ENCODE measurements around the gene FGF21.

The FGF21 gene

GRCh38 chr19:48728911-48729664 lies 26.2 kb upstream of the FGF21 start:
- no peaks in the 10 kb centered on the region for H3K9me2 ChIP-seq (replicated peaks; ENCODE audit: insufficient read depth, low read length)
- no peaks in the 10 kb centered on the region for H3K79me2 ChIP-seq (ENCODE audit: insufficient read depth, low read length)
- no peak overlapping the region for H3K27ac ChIP-seq (ENCODE audit: low read depth, low read length)
- peaks cover 5% of the 10 kb centered on the region; the same call in 1 of the 2 replicates for H3F3A ChIP-seq (ENCODE audit: insufficient read depth)
- H3K36me3 ChIP-seq (ENCODE audit: low read length), result no peaks in the 10 kb centered on the region
- no peaks in the 10 kb centered on the region for H3K9me3 ChIP-seq (ENCODE audit: insufficient read depth, low read length)
- no peak overlapping the region for H2AFZ ChIP-seq (ENCODE audit: low read depth, low read length, severe bottlenecking)
- H3K27me3 ChIP-seq (ENCODE audit: low read length), result no peaks in the 10 kb centered on the region
- TF ChIP-seq EZH2phosphoT487 (conservative IDR thresholded peaks at IDR 0.05; ENCODE audit: low read length), result no peak
- TF ChIP-seq CTCF (IDR thresholded peaks at IDR 0.05; ENCODE audit: insufficient read depth, low read length, poor library complexity, severe bottlenecking), result no peak
- H3K9ac ChIP-seq (ENCODE audit: low read length), result no peak overlapping the region
- no peaks in the 10 kb centered on the region for H4K20me1 ChIP-seq (ENCODE audit: low read depth, low read length)
- H3K4me3 ChIP-seq (ENCODE audit: insufficient read depth, low read length, poor library complexity, severe bottlenecking), result no peak overlapping the region
- H3K4me2 ChIP-seq (ENCODE audit: low read depth, low read length, poor library complexity, severe bottlenecking), result no peak overlapping the region

GRCh38 chr19:48731452-48731851 lies 23.9 kb upstream of the FGF21 start:
- Histone ChIP-seq H3K4me2 (ENCODE audit: low read depth, low read length, poor library complexity, severe bottlenecking) (no peak overlapping the region), H3F3A (ENCODE audit: insufficient read depth) (no peaks in the 10 kb centered on the region), H3K36me3 (ENCODE audit: low read length) (no peaks in the 10 kb centered on the region), H3K4me3 (ENCODE audit: insufficient read depth, low read length, poor library complexity, severe bottlenecking) (no peak overlapping the region), H3K9me3 (ENCODE audit: insufficient read depth, low read length) (no peaks in the 10 kb centered on the region), H3K9me2 (replicated peaks; ENCODE audit: insufficient read depth, low read length) (no peaks in the 10 kb centered on the region), H3K27ac (ENCODE audit: low read depth, low read length) (no peak overlapping the region), H3K9ac (ENCODE audit: low read length) (no peak overlapping the region), H2AFZ (ENCODE audit: low read depth, low read length, severe bottlenecking) (no peak overlapping the region), H3K79me2 (ENCODE audit: insufficient read depth, low read length) (no peaks in the 10 kb centered on the region), H3K27me3 (ENCODE audit: low read length) (no peaks in the 10 kb centered on the region), H4K20me1 (ENCODE audit: low read depth, low read length) (no peaks in the 10 kb centered on the region)
- TF ChIP-seq EZH2phosphoT487 (conservative IDR thresholded peaks at IDR 0.05; ENCODE audit: low read length), result no peak
- no peak for TF ChIP-seq CTCF (IDR thresholded peaks at IDR 0.05; ENCODE audit: insufficient read depth, low read length, poor library complexity, severe bottlenecking)

DNA sequence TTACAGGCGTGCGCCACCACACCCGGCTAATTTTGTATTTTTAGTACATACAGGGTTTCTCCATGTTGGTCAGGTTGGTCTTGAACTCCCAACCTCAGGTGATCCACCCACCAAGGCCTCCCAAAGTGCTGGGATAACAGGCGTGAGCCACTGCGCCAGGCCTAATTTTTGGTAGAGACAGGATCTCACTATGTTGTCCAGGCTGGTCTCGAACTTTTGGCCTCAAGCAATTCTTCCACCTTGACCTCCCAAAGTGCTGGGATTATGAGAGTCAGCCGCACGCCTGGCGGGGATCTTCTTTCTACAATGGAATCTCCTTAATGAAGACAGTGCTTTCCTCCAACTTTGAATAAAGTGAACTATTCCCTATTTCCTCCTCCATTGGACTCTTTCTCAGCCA lies 20.7 kb upstream of the FGF21 start:
- Histone ChIP-seq H3K79me2 (ENCODE audit: insufficient read depth, low read length) (no peaks in the 10 kb centered on the region), H2AFZ (ENCODE audit: low read depth, low read length, severe bottlenecking) (no peak overlapping the region), H3K4me2 (ENCODE audit: low read depth, low read length, poor library complexity, severe bottlenecking) (no peak overlapping the region), H3K27me3 (ENCODE audit: low read length) (no peaks in the 10 kb centered on the region), H3K9me3 (ENCODE audit: insufficient read depth, low read length) (no peaks in the 10 kb centered on the region), H3K9me2 (replicated peaks; ENCODE audit: insufficient read depth, low read length) (no peaks in the 10 kb centered on the region), H3K9ac (ENCODE audit: low read length) (no peak overlapping the region), H3F3A (ENCODE audit: insufficient read depth) (no peaks in the 10 kb centered on the region), H3K4me3 (ENCODE audit: insufficient read depth, low read length, poor library complexity, severe bottlenecking) (no peak overlapping the region), H4K20me1 (ENCODE audit: low read depth, low read length) (no peaks in the 10 kb centered on the region), H3K36me3 (ENCODE audit: low read length) (no peaks in the 10 kb centered on the region), H3K27ac (ENCODE audit: low read depth, low read length) (no peak overlapping the region)
- TF ChIP-seq EZH2phosphoT487 (conservative IDR thresholded peaks at IDR 0.05; ENCODE audit: low read length) (no peak), CTCF (IDR thresholded peaks at IDR 0.05; ENCODE audit: insufficient read depth, low read length, poor library complexity, severe bottlenecking) (no peak)
